AG04449 (cell line): Measurements from ENCODE around the gene MAT2B.

ENCODE experiments used
- CTCF ChIA-PET: fragments of 350-600 bp; formaldehyde crosslinking; extraction: SDS; loops from one replicate; lab custom pipeline; 2021; ENCODE audit warnings: antibody characterized with exemption; lab: Yijun Ruan, JAX
- POLR2A ChIA-PET: fragments of 400-600, 350-600 bp; formaldehyde crosslinking; extraction: SDS; loops from one replicate; lab custom pipeline; 2020; ENCODE audit warnings: antibody characterized with exemption, inconsistent platforms; lab: Yijun Ruan, JAX
- DNase-seq: peaks from one replicate; pipeline ENCODE4 v3.0.0-alpha.2; 2010; ENCODE audit warnings: low read depth, low spot score
- H3K4me3 ChIP-seq: 2 replicates; pipeline ENCODE4 v1.5.1; 2011; ENCODE audit warnings: low read depth, mild to moderate bottlenecking, control low read depth, low read length
- TF ChIP-seq, protein P1 (sequence below): IDR thresholded peaks from one replicate; pipeline ENCODE4 v1.5.1; 2011; ENCODE audit warnings: mild to moderate bottlenecking, moderate library complexity, low read length, control low read depth, inconsistent platforms; ENCODE audit not compliant: insufficient read depth; ENCODE audit errors: missing control alignments

MAT2B gene

DNA sequence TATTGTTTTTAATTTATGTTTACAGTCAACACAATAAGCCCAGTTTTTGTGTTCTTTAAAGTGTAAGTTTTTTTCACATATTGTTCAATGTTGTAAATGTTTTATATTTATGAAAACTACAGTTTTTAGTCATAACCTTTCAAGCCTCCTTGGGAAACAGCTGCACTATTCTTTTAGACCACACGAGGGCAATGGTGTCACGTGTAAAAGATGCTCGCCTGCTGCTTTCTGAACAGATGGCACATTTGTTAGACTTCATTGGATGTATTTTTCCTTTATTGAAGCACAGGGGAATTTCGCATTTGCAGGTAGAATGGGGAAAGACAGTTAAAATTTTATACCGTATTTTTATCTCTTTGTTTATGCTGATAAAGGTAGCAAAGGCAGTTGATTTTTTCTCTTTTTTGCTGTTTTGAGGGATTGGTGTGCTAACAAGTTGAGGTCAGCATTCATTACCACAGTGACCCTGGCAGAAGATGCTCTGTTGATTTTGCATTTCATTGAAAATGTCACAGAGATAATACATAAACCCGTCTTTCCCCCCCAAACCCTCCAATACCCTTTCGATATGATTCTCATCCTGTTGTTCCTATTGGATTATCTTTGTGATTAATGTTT lies 59.0 kb downstream of the MAT2B start:
- ChIA-PET POLR2A (no interaction called here), CTCF (interaction anchor here (0.6 to 13.3 kb wide), 8 partner anchors 12 to 1647 kb away, joined by 3 to 152 read pairs (median 4); no protein-coding TSS in a partner anchor)
- H3K4me3 ChIP-seq: no peak overlapping the region
- TF ChIP-seq, protein P1, sequence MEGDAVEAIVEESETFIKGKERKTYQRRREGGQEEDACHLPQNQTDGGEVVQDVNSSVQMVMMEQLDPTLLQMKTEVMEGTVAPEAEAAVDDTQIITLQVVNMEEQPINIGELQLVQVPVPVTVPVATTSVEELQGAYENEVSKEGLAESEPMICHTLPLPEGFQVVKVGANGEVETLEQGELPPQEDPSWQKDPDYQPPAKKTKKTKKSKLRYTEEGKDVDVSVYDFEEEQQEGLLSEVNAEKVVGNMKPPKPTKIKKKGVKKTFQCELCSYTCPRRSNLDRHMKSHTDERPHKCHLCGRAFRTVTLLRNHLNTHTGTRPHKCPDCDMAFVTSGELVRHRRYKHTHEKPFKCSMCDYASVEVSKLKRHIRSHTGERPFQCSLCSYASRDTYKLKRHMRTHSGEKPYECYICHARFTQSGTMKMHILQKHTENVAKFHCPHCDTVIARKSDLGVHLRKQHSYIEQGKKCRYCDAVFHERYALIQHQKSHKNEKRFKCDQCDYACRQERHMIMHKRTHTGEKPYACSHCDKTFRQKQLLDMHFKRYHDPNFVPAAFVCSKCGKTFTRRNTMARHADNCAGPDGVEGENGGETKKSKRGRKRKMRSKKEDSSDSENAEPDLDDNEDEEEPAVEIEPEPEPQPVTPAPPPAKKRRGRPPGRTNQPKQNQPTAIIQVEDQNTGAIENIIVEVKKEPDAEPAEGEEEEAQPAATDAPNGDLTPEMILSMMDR: peak; percentile 70
- DNase-seq: no peak

DNA sequence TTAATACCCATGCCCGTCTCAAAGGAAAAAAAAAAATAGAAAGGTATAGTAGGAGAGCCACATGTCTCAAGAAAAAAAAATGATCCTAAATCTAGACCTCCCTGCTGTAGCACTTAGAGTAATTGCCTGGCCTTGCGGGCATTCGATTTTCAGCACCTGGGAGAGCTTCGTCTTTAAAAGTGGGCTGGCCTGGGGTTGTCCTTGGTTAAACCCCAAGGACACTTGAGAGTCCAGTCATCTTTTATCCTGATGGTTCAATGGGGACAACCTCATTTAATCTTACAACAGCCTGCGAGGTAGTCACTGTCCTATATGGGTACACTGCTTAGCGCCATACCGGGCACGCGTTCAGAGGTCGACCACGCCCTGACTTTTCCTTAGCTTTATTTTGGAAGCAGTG lies 60.1 kb downstream of the MAT2B start:
- no peak for DNase-seq
- ChIA-PET POLR2A (no interaction called here), CTCF (interaction anchor here (1.1 to 13.3 kb wide), 4 partner anchors 13 to 939 kb away, joined by 3 to 152 read pairs (median 44); no protein-coding TSS in a partner anchor)
- TF ChIP-seq, protein P1: no peak
- H3K4me3 ChIP-seq: peak overlapping the region; percentile 51

DNA sequence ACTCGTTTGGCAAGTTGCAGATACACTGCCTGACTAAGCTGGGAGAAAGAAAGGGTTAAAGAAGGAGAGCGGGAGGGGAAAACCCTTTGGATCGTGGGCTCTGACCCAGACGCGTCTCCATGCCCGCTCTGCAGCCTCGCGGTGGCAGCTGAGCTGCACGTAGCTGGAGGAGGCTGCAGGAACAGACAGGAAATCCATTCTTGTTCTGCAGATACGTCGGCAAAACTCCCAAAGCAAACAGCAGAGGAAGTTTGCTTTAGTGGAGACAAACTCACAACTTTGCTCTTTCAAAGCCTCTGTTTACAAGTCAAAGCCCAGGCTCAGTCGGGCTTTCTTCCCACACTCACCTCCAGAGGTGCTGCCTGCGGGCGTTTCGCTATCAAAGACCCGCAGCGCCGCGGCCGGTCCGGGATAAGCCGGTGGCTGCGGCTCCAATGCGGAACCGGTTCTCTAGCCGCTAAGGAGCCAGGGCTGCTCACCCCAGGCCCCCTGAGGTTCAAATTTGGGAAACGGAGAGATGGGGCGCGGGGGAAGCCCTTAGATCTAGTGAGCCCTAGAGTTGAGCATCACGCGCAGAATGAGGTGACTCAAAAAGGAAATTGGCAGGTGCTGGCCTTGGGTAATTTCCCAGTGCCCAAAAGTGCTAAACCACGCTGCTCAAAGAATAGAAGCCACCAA lies 60.7 kb downstream of the MAT2B start:
- TF ChIP-seq, protein P1: no peak
- peak overlapping the region; percentile 51 for H3K4me3 ChIP-seq
- ChIA-PET POLR2A (no interaction called here), CTCF (interaction anchor here (1.1 to 13.3 kb wide), 5 partner anchors 14 to 938 kb away, joined by 3 to 152 read pairs (median 8); no protein-coding TSS in a partner anchor)
- DNase-seq: no peak

DNA sequence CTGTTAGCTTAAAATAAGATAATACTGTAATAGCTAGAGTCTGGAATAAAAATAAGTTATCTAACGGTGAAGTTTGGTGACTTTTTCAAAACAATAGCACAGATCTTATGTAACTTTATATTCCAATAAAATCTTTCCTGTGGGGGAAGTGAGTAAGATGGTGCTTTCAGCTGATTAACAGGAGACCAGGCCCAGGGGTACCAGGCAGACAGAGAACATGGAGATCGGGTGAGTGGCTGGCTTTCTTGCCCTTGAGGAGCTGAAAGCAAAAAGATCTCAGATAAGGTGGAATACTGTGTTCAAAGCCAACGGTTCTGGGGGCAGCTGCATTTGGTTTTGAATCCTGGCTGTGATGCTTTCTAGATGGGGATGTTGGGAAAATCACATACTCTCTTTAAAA lies 61.3 kb downstream of the MAT2B start:
- CTCF ChIA-PET: interaction anchor here (1.3 to 13.3 kb wide), 5 partner anchors 14 to 937 kb away, joined by 3 to 152 read pairs (median 7); no protein-coding TSS in a partner anchor
- POLR2A ChIA-PET: no interaction called here
- TF ChIP-seq, protein P1: no peak
- no peak overlapping the region for H3K4me3 ChIP-seq
- DNase-seq: no peak

DNA sequence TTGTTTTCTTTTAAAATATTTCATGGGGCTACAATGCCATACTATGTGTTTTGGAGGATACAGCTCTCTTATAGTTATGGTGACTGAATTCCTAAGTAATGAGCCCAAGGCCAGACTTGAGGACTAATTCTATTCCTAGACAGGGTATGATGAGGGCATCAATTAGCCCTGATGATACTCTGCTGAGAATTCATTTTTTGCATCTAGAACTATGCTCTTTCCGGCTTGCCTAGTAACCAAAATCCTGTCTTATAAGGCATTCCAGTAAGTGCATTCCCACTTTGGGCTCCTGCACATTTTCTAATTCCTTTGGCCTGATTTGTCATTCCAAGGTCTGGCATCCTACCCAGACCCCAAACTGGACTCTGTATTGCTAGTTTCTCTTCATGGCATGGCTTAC lies 62.4 kb downstream of the MAT2B start:
- no peak for DNase-seq
- POLR2A ChIA-PET: interaction anchor here (0.8 kb wide), 1 partner anchor 139 kb away, joined by 3 read pairs; no protein-coding TSS in a partner anchor
- TF ChIP-seq, protein P1: no peak
- CTCF ChIA-PET: interaction anchor here (1.3 to 13.3 kb wide), 6 partner anchors 12 to 1643 kb away, joined by 3 to 152 read pairs (median 6); no protein-coding TSS in a partner anchor
- H3K4me3 ChIP-seq: no peak overlapping the region
